ENCODE measurements around the gene VILL.
"Not testable (repeated sequence)": the region's sequence is repeated elsewhere in the genome, so short reads cannot be mapped to it uniquely, and the experiment has no call there.

Gene VILL

GRCh38 chr3:37987315-37987697 is 3.3 kb upstream of the VILL start:
- FAIRE-seq, result no peak

GRCh38 chr3:37987751-37988179 is 2.8 kb upstream of the VILL start:
- FAIRE-seq, result no peak

GRCh38 chr3:37988376-37988775 is 2.2 kb upstream of the VILL start:
- not testable (repeated sequence) for FAIRE-seq

- no peak for FAIRE-seq
Observed at GRCh38 chr3:37988931-37989525, 1.6 kb upstream of the VILL start.

- FAIRE-seq, result no peak
Observed at GRCh38 chr3:37989821-37990480, 635 bp upstream of the VILL start.

GRCh38 chr3:37991109-37991508 is 523 bp downstream of the VILL start:
- FAIRE-seq, result no peak

- no peak for FAIRE-seq
Observed at GRCh38 chr3:37991823-37992222, 1.2 kb downstream of the VILL start.

GRCh38 chr3:37992271-37993066 is 1.9 kb downstream of the VILL start:
- FAIRE-seq, result no peak

- no peak for FAIRE-seq
Observed at GRCh38 chr3:37993067-37993455, 2.5 kb downstream of the VILL start.

- no peak for FAIRE-seq
Observed at GRCh38 chr3:37993460-37993819, 2.9 kb downstream of the VILL start.

- no peak for FAIRE-seq
Observed at GRCh38 chr3:37993820-37994638, 3.4 kb downstream of the VILL start.

- FAIRE-seq, result no peak
Observed at GRCh38 chr3:37994639-37994972, 4.0 kb downstream of the VILL start.

GRCh38 chr3:37995652-37996641 is 5.4 kb downstream of the VILL start:
- no peak for FAIRE-seq

GRCh38 chr3:37996785-37997301 is 6.3 kb downstream of the VILL start:
- FAIRE-seq, result peak; percentile 25

GRCh38 chr3:37997342-37997741 is 6.8 kb downstream of the VILL start:
- no peak for FAIRE-seq

GRCh38 chr3:37997791-37998370 is 7.3 kb downstream of the VILL start:
- no peak for FAIRE-seq

- FAIRE-seq, result no peak
Observed at GRCh38 chr3:37999836-38000235, 9.2 kb downstream of the VILL start.

GRCh38 chr3:38000242-38000916 is 9.8 kb downstream of the VILL start:
- no peak for FAIRE-seq

- no peak for FAIRE-seq
Observed at GRCh38 chr3:38000965-38001455, 10.4 kb downstream of the VILL start.

GRCh38 chr3:38001456-38002081 is 11.0 kb downstream of the VILL start:
- no peak for FAIRE-seq

Data from G401.6 (cell line).